HepG2 (cell line): ENCODE results near the gene NEURL2. TPM values are rescaled to one million over a fixed set of nuclear protein-coding genes. Genes with fewer than 3 reads are reported as not detected.

Experiments used
- AHR ChIP-seq: IDR thresholded peaks from 2 replicates; pipeline ENCODE4 v1.6.1; 2018; ENCODE audit warnings: missing genetic modification reagents, missing compliant biosample characterization
- ATF1 ChIP-seq: IDR thresholded peaks from 2 replicates; pipeline ENCODE4 v1.6.1; 2016; ENCODE audit warnings: mild to moderate bottlenecking, control low read depth
- DR1 ChIP-seq: sonication (generic); formaldehyde crosslinking; IDR thresholded peaks from 2 replicates; pipeline ENCODE4 v1.8.0; 2021; ENCODE audit warnings: mild to moderate bottlenecking, missing genetic modification reagents, inconsistent platforms
- KDM6A ChIP-seq: IDR thresholded peaks from 2 replicates; pipeline ENCODE4 v1.6.1; 2016; ENCODE audit warnings: low read depth
- RARG ChIP-seq: sonication (generic); formaldehyde crosslinking; IDR thresholded peaks from 2 replicates; pipeline ENCODE4 v1.4.0; 2020; ENCODE audit warnings: low read depth, mild to moderate bottlenecking, missing genetic modification reagents
- RBM22 ChIP-seq: fragments of 200-400 bp; formaldehyde crosslinking; optimal IDR thresholded peaks from 2 replicates; pipeline ENCODE3; 2017; ENCODE audit warnings: mild to moderate bottlenecking, low read length, moderate library complexity
- SSRP1 ChIP-seq: IDR thresholded peaks from 2 replicates; pipeline ENCODE4 v1.6.1; 2016; ENCODE audit warnings: control low read depth
- TCF7L2 ChIP-seq: IDR thresholded peaks from 2 replicates; pipeline ENCODE4 v1.6.1; 2011; ENCODE audit warnings: mild to moderate bottlenecking, low read depth, low read length, moderate library complexity
- THAP11 ChIP-seq: IDR thresholded peaks from 2 replicates; pipeline ENCODE4 v1.6.1; 2016; ENCODE audit warnings: missing biosample characterization, missing genetic modification reagents
- ZNF441 ChIP-seq: sonication (generic); formaldehyde crosslinking; IDR thresholded peaks from 2 replicates; pipeline ENCODE4 v1.7.0; 2021; ENCODE audit warnings: missing genetic modification reagents, borderline replicate concordance
- ZNF567 ChIP-seq: sonication (generic); formaldehyde crosslinking; IDR thresholded peaks from 2 replicates; pipeline ENCODE4 v1.8.1; 2023; ENCODE audit warnings: mild to moderate bottlenecking, missing genetic modification reagents, borderline replicate concordance
- polyA plus RNA-seq, 8 experiments: library from polyadenylated mRNA; depleted of rRNA in 3 of 8; stranded (reverse) in 7 of 8; unstranded in 1 of 8; fragments of >200 nt; fragmentation: Illumina TruSeq in 4 of 8; extraction: Trizol in 4 of 8; gene quantifications; 2 replicates each; pipeline versions ENCODE4 v1.2.1 to v1.2.3, GENCODE V29; 2011 to 2016; ENCODE audit warnings: low read depth in 4 of 8, missing spikeins in 1 of 8, mixed read lengths in 1 of 8; ENCODE audit not compliant: insufficient read depth in 1 of 8
- total RNA-seq, 5 experiments: library from RNA; depleted of rRNA; stranded (reverse); fragments of >200 nt; fragmentation: Illumina TruSeq; extraction: Trizol; gene quantifications; 2 replicates each; pipeline ENCODE4 v1.2.3, GENCODE V29; 2016; ENCODE audit warnings: low read depth in 1 of 5
- TF ChIP-seq, protein P1 (sequence below): sonication (generic); formaldehyde crosslinking; IDR thresholded peaks from 2 replicates; pipeline ENCODE4; 2020; ENCODE audit warnings: missing genetic modification reagents, mild to moderate bottlenecking, borderline replicate concordance
- TF ChIP-seq, protein P2 (sequence below): sonication (generic); formaldehyde crosslinking; IDR thresholded peaks from 2 replicates; pipeline ENCODE4 v1.4.0; 2020; ENCODE audit warnings: missing genetic modification reagents
- TF ChIP-seq, protein P3 (sequence below): sonication (generic); formaldehyde crosslinking; IDR thresholded peaks from 2 replicates; pipeline ENCODE4 v1.4.0; 2020; ENCODE audit warnings: missing genetic modification reagents
- TF ChIP-seq, protein P4 (sequence below): sonication (generic); formaldehyde crosslinking; IDR thresholded peaks from 2 replicates; pipeline ENCODE4 v1.8.1; 2023; ENCODE audit warnings: mild to moderate bottlenecking, inconsistent platforms, moderate library complexity, missing genetic modification reagents, borderline replicate concordance
- TF ChIP-seq, protein P5 (sequence below): sonication (generic); formaldehyde crosslinking; IDR thresholded peaks from 2 replicates; pipeline ENCODE4 v1.5.1; 2020; ENCODE audit warnings: missing genetic modification reagents, mild to moderate bottlenecking, borderline replicate concordance
- TF ChIP-seq, protein P6 (sequence below): sonication (generic); formaldehyde crosslinking; IDR thresholded peaks from 2 replicates; pipeline ENCODE4 v1.5.1; 2020; ENCODE audit warnings: mild to moderate bottlenecking, missing genetic modification reagents, borderline replicate concordance

Gene NEURL2
- total and polyA plus RNA-seq, 2 of the 13 experiments (the other 11 are each of a cell fraction or from before 2014, with no cell fraction given): 7.2 to 9.7 TPM

DNA sequence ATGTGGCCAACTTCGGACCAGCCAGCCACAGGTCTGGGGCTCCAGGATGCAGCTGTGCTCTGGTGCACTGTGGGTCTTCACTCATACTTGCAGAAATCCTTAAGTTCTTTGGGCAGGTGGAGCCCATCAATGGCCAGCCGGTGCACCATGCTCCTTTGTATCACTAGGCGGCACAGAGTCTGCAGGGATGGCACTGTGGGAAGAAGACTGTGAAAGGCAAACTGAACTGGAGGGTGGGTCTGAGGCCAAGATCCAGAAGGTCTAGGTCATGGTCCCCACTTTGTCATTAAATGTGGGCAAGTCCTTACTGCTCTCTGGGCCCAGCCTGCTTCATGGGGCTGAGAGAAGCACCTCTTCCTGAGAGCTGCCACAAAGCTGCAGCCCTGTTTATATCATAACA, 2.3 kb downstream of the NEURL2 start (continued):
- TF ChIP-seq, protein P1, sequence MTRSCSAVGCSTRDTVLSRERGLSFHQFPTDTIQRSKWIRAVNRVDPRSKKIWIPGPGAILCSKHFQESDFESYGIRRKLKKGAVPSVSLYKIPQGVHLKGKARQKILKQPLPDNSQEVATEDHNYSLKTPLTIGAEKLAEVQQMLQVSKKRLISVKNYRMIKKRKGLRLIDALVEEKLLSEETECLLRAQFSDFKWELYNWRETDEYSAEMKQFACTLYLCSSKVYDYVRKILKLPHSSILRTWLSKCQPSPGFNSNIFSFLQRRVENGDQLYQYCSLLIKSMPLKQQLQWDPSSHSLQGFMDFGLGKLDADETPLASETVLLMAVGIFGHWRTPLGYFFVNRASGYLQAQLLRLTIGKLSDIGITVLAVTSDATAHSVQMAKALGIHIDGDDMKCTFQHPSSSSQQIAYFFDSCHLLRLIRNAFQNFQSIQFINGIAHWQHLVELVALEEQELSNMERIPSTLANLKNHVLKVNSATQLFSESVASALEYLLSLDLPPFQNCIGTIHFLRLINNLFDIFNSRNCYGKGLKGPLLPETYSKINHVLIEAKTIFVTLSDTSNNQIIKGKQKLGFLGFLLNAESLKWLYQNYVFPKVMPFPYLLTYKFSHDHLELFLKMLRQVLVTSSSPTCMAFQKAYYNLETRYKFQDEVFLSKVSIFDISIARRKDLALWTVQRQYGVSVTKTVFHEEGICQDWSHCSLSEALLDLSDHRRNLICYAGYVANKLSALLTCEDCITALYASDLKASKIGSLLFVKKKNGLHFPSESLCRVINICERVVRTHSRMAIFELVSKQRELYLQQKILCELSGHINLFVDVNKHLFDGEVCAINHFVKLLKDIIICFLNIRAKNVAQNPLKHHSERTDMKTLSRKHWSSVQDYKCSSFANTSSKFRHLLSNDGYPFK (CRISPR knock-in tag): 0 out of 2 replicates have a peak, but pooled peaks have one; percentile 40
- peak; percentile 67; the same call in 1 of the 2 replicates for TF ChIP-seq SSRP1 (CRISPR knock-in tag)
- no peak for TF ChIP-seq THAP11 (CRISPR knock-in tag)
- TF ChIP-seq ATF1 (CRISPR knock-in tag): no peak
- no peak for TF ChIP-seq KDM6A (CRISPR knock-in tag)
- TF ChIP-seq, protein P2, sequence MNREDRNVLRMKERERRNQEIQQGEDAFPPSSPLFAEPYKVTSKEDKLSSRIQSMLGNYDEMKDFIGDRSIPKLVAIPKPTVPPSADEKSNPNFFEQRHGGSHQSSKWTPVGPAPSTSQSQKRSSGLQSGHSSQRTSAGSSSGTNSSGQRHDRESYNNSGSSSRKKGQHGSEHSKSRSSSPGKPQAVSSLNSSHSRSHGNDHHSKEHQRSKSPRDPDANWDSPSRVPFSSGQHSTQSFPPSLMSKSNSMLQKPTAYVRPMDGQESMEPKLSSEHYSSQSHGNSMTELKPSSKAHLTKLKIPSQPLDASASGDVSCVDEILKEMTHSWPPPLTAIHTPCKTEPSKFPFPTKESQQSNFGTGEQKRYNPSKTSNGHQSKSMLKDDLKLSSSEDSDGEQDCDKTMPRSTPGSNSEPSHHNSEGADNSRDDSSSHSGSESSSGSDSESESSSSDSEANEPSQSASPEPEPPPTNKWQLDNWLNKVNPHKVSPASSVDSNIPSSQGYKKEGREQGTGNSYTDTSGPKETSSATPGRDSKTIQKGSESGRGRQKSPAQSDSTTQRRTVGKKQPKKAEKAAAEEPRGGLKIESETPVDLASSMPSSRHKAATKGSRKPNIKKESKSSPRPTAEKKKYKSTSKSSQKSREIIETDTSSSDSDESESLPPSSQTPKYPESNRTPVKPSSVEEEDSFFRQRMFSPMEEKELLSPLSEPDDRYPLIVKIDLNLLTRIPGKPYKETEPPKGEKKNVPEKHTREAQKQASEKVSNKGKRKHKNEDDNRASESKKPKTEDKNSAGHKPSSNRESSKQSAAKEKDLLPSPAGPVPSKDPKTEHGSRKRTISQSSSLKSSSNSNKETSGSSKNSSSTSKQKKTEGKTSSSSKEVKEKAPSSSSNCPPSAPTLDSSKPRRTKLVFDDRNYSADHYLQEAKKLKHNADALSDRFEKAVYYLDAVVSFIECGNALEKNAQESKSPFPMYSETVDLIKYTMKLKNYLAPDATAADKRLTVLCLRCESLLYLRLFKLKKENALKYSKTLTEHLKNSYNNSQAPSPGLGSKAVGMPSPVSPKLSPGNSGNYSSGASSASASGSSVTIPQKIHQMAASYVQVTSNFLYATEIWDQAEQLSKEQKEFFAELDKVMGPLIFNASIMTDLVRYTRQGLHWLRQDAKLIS (CRISPR knock-in tag): no peak
- no peak for TF ChIP-seq RBM22
- TF ChIP-seq, protein P3, sequence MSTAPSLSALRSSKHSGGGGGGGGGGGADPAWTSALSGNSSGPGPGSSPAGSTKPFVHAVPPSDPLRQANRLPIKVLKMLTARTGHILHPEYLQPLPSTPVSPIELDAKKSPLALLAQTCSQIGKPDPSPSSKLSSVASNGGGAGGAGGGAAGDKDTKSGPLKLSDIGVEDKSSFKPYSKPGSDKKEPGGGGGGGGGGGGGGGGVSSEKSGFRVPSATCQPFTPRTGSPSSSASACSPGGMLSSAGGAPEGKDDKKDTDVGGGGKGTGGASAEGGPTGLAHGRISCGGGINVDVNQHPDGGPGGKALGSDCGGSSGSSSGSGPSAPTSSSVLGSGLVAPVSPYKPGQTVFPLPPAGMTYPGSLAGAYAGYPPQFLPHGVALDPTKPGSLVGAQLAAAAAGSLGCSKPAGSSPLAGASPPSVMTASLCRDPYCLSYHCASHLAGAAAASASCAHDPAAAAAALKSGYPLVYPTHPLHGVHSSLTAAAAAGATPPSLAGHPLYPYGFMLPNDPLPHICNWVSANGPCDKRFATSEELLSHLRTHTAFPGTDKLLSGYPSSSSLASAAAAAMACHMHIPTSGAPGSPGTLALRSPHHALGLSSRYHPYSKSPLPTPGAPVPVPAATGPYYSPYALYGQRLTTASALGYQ (CRISPR knock-in tag): no peak
- TF ChIP-seq TCF7L2: no peak
- no peak for TF ChIP-seq ZNF567 (CRISPR knock-in tag)
- TF ChIP-seq AHR (CRISPR knock-in tag): no peak
- TF ChIP-seq ZNF441 (CRISPR knock-in tag): no peak
- TF ChIP-seq, protein P4, sequence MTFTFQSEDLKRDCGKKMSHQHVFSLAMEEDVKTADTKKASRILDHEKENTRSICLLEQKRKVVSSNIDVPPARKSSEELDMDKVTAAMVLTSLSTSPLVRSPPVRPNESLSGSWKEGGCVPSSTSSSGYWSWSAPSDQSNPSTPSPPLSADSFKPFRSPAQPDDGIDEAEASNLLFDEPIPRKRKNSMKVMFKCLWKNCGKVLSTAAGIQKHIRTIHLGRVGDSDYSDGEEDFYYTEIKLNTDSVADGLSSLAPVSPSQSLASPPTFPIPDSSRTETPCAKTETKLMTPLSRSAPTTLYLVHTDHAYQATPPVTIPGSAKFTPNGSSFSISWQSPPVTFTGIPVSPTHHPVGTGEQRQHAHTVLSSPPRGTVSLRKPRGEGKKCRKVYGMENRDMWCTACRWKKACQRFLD: no peak
- TF ChIP-seq, protein P5, sequence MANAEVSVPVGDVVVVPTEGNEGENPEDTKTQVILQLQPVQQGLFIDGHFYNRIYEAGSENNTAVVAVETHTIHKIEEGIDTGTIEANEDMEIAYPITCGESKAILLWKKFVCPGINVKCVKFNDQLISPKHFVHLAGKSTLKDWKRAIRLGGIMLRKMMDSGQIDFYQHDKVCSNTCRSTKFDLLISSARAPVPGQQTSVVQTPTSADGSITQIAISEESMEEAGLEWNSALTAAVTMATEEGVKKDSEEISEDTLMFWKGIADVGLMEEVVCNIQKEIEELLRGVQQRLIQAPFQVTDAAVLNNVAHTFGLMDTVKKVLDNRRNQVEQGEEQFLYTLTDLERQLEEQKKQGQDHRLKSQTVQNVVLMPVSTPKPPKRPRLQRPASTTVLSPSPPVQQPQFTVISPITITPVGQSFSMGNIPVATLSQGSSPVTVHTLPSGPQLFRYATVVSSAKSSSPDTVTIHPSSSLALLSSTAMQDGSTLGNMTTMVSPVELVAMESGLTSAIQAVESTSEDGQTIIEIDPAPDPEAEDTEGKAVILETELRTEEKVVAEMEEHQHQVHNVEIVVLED: no peak
- TF ChIP-seq, protein P6, sequence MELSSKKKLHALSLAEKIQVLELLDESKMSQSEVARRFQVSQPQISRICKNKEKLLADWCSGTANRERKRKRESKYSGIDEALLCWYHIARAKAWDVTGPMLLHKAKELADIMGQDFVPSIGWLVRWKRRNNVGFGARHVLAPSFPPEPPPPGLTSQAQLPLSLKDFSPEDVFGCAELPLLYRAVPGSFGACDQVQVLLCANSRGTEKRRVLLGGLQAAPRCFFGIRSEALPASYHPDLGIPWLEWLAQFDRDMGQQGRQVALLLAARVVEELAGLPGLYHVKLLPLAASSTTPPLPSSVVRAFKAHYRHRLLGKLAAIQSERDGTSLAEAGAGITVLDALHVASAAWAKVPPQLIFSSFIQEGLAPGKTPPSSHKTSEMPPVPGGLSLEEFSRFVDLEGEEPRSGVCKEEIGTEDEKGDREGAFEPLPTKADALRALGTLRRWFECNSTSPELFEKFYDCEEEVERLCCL (CRISPR knock-in tag): no peak
- TF ChIP-seq DR1: no peak
- no peak for TF ChIP-seq RARG
